Measurements from ENCODE around the gene SHOX. TPM values are rescaled to one million over a fixed set of nuclear protein-coding genes. Genes with fewer than 3 reads are reported as not detected.

The SHOX gene
- total RNA-seq, 4 donors from 2014 or later: 0.17 TPM; not detected in 3

DNA sequence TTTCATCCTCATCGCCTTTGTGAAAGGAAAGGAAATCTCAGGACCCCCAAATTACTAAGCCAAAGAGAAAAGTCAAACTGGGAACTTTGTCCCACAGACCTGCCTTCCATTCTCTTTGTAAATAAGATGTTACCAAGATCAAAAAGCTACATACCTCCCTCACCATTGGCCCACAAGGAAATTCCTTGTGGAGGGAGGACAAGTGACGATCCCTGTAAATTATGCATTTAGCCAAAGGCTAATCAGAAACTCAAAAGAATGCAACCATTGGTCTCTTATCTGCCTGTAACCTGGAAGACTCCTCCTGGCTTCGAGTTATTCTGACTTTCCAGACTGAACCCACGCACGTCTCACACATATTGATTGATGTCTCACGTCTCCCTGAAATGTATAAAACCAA, 70.3 kb downstream of the SHOX start:
- peaks cover 0 to 31% (median 14%) of the 10 kb centered on the region in 4 donors for H3K9me3 ChIP-seq
- H3K4me3 ChIP-seq: no peak overlapping the region
- H3K36me3 ChIP-seq: no peaks in the 10 kb centered on the region
- 64% methylated on average over 6 of the region's 6 CpGs for WGBS
- DNase-seq (ENCODE audit: extremely low spot score): no peak
- no peaks in the 10 kb centered on the region for H3K4me1 ChIP-seq
- peaks cover 0 to 2% (median 0%) of the 10 kb centered on the region in 4 donors for H3K27me3 ChIP-seq
- no peak overlapping the region for H3K27ac ChIP-seq (replicated peaks in 1 of 4)
- TF ChIP-seq, protein P1, sequence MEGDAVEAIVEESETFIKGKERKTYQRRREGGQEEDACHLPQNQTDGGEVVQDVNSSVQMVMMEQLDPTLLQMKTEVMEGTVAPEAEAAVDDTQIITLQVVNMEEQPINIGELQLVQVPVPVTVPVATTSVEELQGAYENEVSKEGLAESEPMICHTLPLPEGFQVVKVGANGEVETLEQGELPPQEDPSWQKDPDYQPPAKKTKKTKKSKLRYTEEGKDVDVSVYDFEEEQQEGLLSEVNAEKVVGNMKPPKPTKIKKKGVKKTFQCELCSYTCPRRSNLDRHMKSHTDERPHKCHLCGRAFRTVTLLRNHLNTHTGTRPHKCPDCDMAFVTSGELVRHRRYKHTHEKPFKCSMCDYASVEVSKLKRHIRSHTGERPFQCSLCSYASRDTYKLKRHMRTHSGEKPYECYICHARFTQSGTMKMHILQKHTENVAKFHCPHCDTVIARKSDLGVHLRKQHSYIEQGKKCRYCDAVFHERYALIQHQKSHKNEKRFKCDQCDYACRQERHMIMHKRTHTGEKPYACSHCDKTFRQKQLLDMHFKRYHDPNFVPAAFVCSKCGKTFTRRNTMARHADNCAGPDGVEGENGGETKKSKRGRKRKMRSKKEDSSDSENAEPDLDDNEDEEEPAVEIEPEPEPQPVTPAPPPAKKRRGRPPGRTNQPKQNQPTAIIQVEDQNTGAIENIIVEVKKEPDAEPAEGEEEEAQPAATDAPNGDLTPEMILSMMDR (IDR thresholded peaks at IDR 0.05): no peak
- intact Hi-C loops (cut with DNase I): no loop called here

DNA sequence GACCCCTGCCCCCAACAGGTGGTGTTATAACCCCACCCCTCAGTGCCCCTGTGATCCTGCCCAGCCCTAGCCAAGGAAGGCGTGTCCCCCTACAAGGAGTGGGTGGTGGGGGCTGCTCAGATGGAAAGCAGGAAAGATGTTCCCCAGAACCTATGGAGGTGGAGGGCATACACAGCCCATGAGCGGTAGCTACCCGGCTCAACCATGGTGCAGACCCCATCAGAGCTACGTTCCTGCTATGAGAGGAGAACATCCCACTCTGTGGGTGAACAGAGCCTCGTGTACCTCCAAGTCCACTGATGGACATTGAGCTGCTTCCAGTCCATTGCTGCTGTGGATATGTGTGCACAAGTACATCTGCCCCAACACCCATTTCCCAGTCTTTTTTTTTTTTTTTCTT, 71.1 kb downstream of the SHOX start:
- Histone ChIP-seq H3K27ac (replicated peaks in 1 of 4) (no peak overlapping the region), H3K4me3 (no peak overlapping the region), H3K27me3 (no peaks in the 10 kb centered on the region), H3K4me1 (no peaks in the 10 kb centered on the region), H3K36me3 (no peaks in the 10 kb centered on the region), H3K9me3 (peaks cover 0 to 35% (median 15%) of the 10 kb centered on the region in 4 donors)
- no peak for DNase-seq (ENCODE audit: extremely low spot score)
- WGBS: 94% methylated on average over 4 of the region's 5 CpGs
- intact Hi-C loops (cut with DNase I): no loop called here
- TF ChIP-seq POLR2A (IDR thresholded peaks at IDR 0.05; ENCODE audit: low read depth): no peak
- no peak for TF ChIP-seq POLR2AphosphoS5 (IDR thresholded peaks at IDR 0.05)
- TF ChIP-seq, protein P1 (IDR thresholded peaks at IDR 0.05): no peak
- TF ChIP-seq EP300 (IDR thresholded peaks at IDR 0.05): no peak

GRCh38 chrX:703466-703865, 72.9 kb downstream of the SHOX start:
- 80% methylated on average over 2 of the region's 2 CpGs for WGBS
- H3K27me3 ChIP-seq: no peaks in the 10 kb centered on the region
- no peak overlapping the region for H3K4me3 ChIP-seq
- no peaks in the 10 kb centered on the region for H3K36me3 ChIP-seq
- no peak for TF ChIP-seq EP300 (IDR thresholded peaks at IDR 0.05)
- TF ChIP-seq, protein P1 (IDR thresholded peaks at IDR 0.05): no peak
- no peak overlapping the region for H3K27ac ChIP-seq (replicated peaks in 1 of 4)
- no peaks in the 10 kb centered on the region for H3K4me1 ChIP-seq
- DNase-seq (ENCODE audit: extremely low spot score): no peak
- intact Hi-C loops (cut with DNase I): no loop called here
- peaks cover 0 to 37% (median 21%) of the 10 kb centered on the region in 4 donors for H3K9me3 ChIP-seq

GRCh38 chrX:703866-704265, 73.3 kb downstream of the SHOX start:
- Histone ChIP-seq H3K4me3 (no peak overlapping the region), H3K9me3 (peaks cover 0 to 37% (median 21%) of the 10 kb centered on the region in 4 donors), H3K27ac (replicated peaks in 1 of 4) (no peak overlapping the region), H3K27me3 (no peaks in the 10 kb centered on the region), H3K4me1 (no peaks in the 10 kb centered on the region), H3K36me3 (no peaks in the 10 kb centered on the region)
- DNase-seq (ENCODE audit: extremely low spot score): no peak
- 84% methylated on average over 3 of the region's 3 CpGs for WGBS
- TF ChIP-seq POLR2AphosphoS5 (IDR thresholded peaks at IDR 0.05) (no peak), POLR2A (IDR thresholded peaks at IDR 0.05; ENCODE audit: low read depth) (no peak), EP300 (IDR thresholded peaks at IDR 0.05) (no peak)
- TF ChIP-seq, protein P1 (IDR thresholded peaks at IDR 0.05): no peak
- intact Hi-C loops (cut with DNase I): no loop called here

Other genes starting within 250 kb of the SHOX start
- 1 to 10 TPM; 4.0 to 8.3 (median 5.4) TPM for gene PPP2R3B, start 243.9 kb upstream of the SHOX start, total RNA-seq